ENCODE results near the gene LAMP5.

LAMP5 gene

GRCh38 chr20:9535449-9535848 lies 21.1 kb downstream of the LAMP5 start:
- DNase-seq (ENCODE audit: low spot score), result no peak

GRCh38 chr20:9543214-9543613 lies 28.8 kb downstream of the LAMP5 start:
- no peak for DNase-seq (ENCODE audit: low spot score)

- DNase-seq (ENCODE audit: low spot score), result no peak
Observed at GRCh38 chr20:9550283-9550682, 35.9 kb downstream of the LAMP5 start.

GRCh38 chr20:9550871-9551270 lies 36.5 kb downstream of the LAMP5 start:
- no peak for DNase-seq (ENCODE audit: low spot score)

GRCh38 chr20:9551808-9552550 lies 37.6 kb downstream of the LAMP5 start:
- DNase-seq (ENCODE audit: low spot score), result no peak

GRCh38 chr20:9555781-9556180 lies 41.4 kb downstream of the LAMP5 start:
- DNase-seq (ENCODE audit: low spot score), result no peak

- no peak for DNase-seq (ENCODE audit: low spot score)
Observed at GRCh38 chr20:9557411-9557810, 43.0 kb downstream of the LAMP5 start.

- DNase-seq (ENCODE audit: low spot score), result no peak
Observed at GRCh38 chr20:9565910-9566550, 51.6 kb downstream of the LAMP5 start.

GRCh38 chr20:9566977-9567376 lies 52.6 kb downstream of the LAMP5 start:
- no peak for DNase-seq (ENCODE audit: low spot score)

GRCh38 chr20:9570612-9571011 lies 56.2 kb downstream of the LAMP5 start:
- DNase-seq (ENCODE audit: low spot score), result no peak

GRCh38 chr20:9571783-9572182 lies 57.4 kb downstream of the LAMP5 start:
- no peak for DNase-seq (ENCODE audit: low spot score)

GRCh38 chr20:9572670-9573069 lies 58.3 kb downstream of the LAMP5 start:
- DNase-seq (ENCODE audit: low spot score), result peak; percentile 75

GRCh38 chr20:9573335-9574151 lies 59.2 kb downstream of the LAMP5 start:
- no peak for DNase-seq (ENCODE audit: low spot score)

- DNase-seq (ENCODE audit: low spot score), result peak; percentile 38
Observed at GRCh38 chr20:9574181-9574580, 59.8 kb downstream of the LAMP5 start.

GRCh38 chr20:9574776-9575175 lies 60.4 kb downstream of the LAMP5 start:
- DNase-seq (ENCODE audit: low spot score), result no peak

GRCh38 chr20:9575836-9576235 lies 61.4 kb downstream of the LAMP5 start:
- no peak for DNase-seq (ENCODE audit: low spot score)

- peak; percentile 28 for DNase-seq (ENCODE audit: low spot score)
Observed at GRCh38 chr20:9576695-9577094, 62.3 kb downstream of the LAMP5 start.

- DNase-seq (ENCODE audit: low spot score), result no peak
Observed at GRCh38 chr20:9577397-9577796, 63.0 kb downstream of the LAMP5 start.

GRCh38 chr20:9578594-9578993 lies 64.2 kb downstream of the LAMP5 start:
- DNase-seq (ENCODE audit: low spot score), result no peak

All from iPS-NIHi11 (cell line).